ENCODE results near the gene TMEM179B.

The TMEM179B gene

GRCh38 chr11:62788991-62789390 is 1.8 kb downstream of the TMEM179B start:
- H3K9me3 ChIP-seq (ENCODE audit: control insufficient read depth in 5 of 5, low read length in 5 of 5), result no peaks in the 10 kb centered on the region
- H3K27me3 ChIP-seq (ENCODE audit: control insufficient read depth in 5 of 5, insufficient read depth in 4 of 5, low read length in 5 of 5), result no peaks in the 10 kb centered on the region
- peaks cover 16 to 56% (median 46%) of the 10 kb centered on the region in 5 donors for H3K4me1 ChIP-seq (ENCODE audit: control insufficient read depth in 5 of 5, insufficient read depth in 5 of 5, low read length in 5 of 5)
- H3K4me3 ChIP-seq (ENCODE audit: low read depth in 1 of 5, low read length in 5 of 5), result peak overlapping the region in 1 of 5 donors; percentile 16
- H3K9ac ChIP-seq (ENCODE audit: low read length in 5 of 5), result no peak overlapping the region
- peaks cover 0 to 34% (median 18%) of the 10 kb centered on the region in 5 donors for H3K36me3 ChIP-seq (ENCODE audit: control insufficient read depth in 5 of 5, insufficient read depth in 5 of 5, low read length in 5 of 5)
- H3K27ac ChIP-seq (ENCODE audit: low read depth, low read length), result no peak overlapping the region

- Histone ChIP-seq H3K9ac (ENCODE audit: low read length in 5 of 5) (peak overlapping the region in 1 of 5 donors; percentile 26), H3K27me3 (ENCODE audit: control insufficient read depth in 5 of 5, insufficient read depth in 4 of 5, low read length in 5 of 5) (no peaks in the 10 kb centered on the region), H3K36me3 (ENCODE audit: control insufficient read depth in 5 of 5, insufficient read depth in 5 of 5, low read length in 5 of 5) (peaks cover 4 to 39% (median 23%) of the 10 kb centered on the region in 5 donors), H3K9me3 (ENCODE audit: control insufficient read depth in 5 of 5, low read length in 5 of 5) (no peaks in the 10 kb centered on the region), H3K4me1 (ENCODE audit: control insufficient read depth in 5 of 5, insufficient read depth in 5 of 5, low read length in 5 of 5) (peaks cover 16 to 56% (median 46%) of the 10 kb centered on the region in 5 donors), H3K27ac (ENCODE audit: low read depth, low read length) (no peak overlapping the region), H3K4me3 (ENCODE audit: low read depth in 1 of 5, low read length in 5 of 5) (no peak overlapping the region)
Observed at GRCh38 chr11:62789576-62789975, 2.4 kb downstream of the TMEM179B start.

GRCh38 chr11:62791501-62792201 is 4.4 kb downstream of the TMEM179B start, which contains the start of gene TMEM223:
TSS of gene TMEM223 (minus strand) at chr11:62792006. CDS start at chr11:62791994, 12 bp downstream.
- Histone ChIP-seq H3K27ac (ENCODE audit: low read depth, low read length) (peak within 1 kb of the TSS; percentile 81), H3K27me3 (ENCODE audit: control insufficient read depth in 5 of 5, insufficient read depth in 4 of 5, low read length in 5 of 5) (no peaks in the 10 kb centered on the region), H3K36me3 (ENCODE audit: control insufficient read depth in 5 of 5, insufficient read depth in 5 of 5, low read length in 5 of 5) (peaks cover 7 to 60% (median 42%) of the 10 kb centered on the region in 5 donors), H3K9ac (ENCODE audit: low read length in 5 of 5) (peak within 1 kb of the TSS; percentile 10 to 83 (median 81)), H3K9me3 (ENCODE audit: control insufficient read depth in 5 of 5, low read length in 5 of 5) (no peaks in the 10 kb centered on the region), H3K4me1 (ENCODE audit: control insufficient read depth in 5 of 5, insufficient read depth in 5 of 5, low read length in 5 of 5) (peaks cover 11 to 47% (median 38%) of the 10 kb centered on the region in 5 donors), H3K4me3 (ENCODE audit: low read depth in 1 of 5, low read length in 5 of 5) (peak within 1 kb of the TSS; percentile 60 to 96 (median 94))

- Histone ChIP-seq H3K9ac (ENCODE audit: low read length in 5 of 5) (peak overlapping the region in 4 of 5 donors; percentile 10 to 81 (median 60)), H3K4me3 (ENCODE audit: low read depth in 1 of 5, low read length in 5 of 5) (peak overlapping the region; percentile 26 to 96 (median 94)), H3K4me1 (ENCODE audit: control insufficient read depth in 5 of 5, insufficient read depth in 5 of 5, low read length in 5 of 5) (peaks cover 11 to 47% (median 38%) of the 10 kb centered on the region in 5 donors)
Observed at GRCh38 chr11:62792202-62792575, 5.0 kb downstream of the TMEM179B start.

GRCh38 chr11:62794201-62794775 is 7.1 kb downstream of the TMEM179B start:
- Histone ChIP-seq H3K27ac (ENCODE audit: low read depth, low read length) (no peak overlapping the region), H3K4me1 (ENCODE audit: control insufficient read depth in 5 of 5, insufficient read depth in 5 of 5, low read length in 5 of 5) (peaks cover 6 to 30% (median 22%) of the 10 kb centered on the region in 5 donors), H3K36me3 (ENCODE audit: control insufficient read depth in 5 of 5, insufficient read depth in 5 of 5, low read length in 5 of 5) (peaks cover 10 to 81% (median 61%) of the 10 kb centered on the region in 5 donors), H3K4me3 (ENCODE audit: low read depth in 1 of 5, low read length in 5 of 5) (no peak overlapping the region), H3K9ac (ENCODE audit: low read length in 5 of 5) (no peak overlapping the region), H3K9me3 (ENCODE audit: control insufficient read depth in 5 of 5, low read length in 5 of 5) (no peaks in the 10 kb centered on the region), H3K27me3 (ENCODE audit: control insufficient read depth in 5 of 5, insufficient read depth in 4 of 5, low read length in 5 of 5) (no peaks in the 10 kb centered on the region)

More at GRCh38 chr11:62792202-62792575, 5.0 kb downstream of the TMEM179B start:
- no peaks in the 10 kb centered on the region for H3K27me3 ChIP-seq (ENCODE audit: control insufficient read depth in 5 of 5, insufficient read depth in 4 of 5, low read length in 5 of 5)
- H3K9me3 ChIP-seq (ENCODE audit: control insufficient read depth in 5 of 5, low read length in 5 of 5), result no peaks in the 10 kb centered on the region
- H3K36me3 ChIP-seq (ENCODE audit: control insufficient read depth in 5 of 5, insufficient read depth in 5 of 5, low read length in 5 of 5), result peaks cover 7 to 66% (median 45%) of the 10 kb centered on the region in 5 donors
- H3K27ac ChIP-seq (ENCODE audit: low read depth, low read length), result peak overlapping the region; percentile 81

- Histone ChIP-seq H3K4me3 (ENCODE audit: low read depth in 1 of 5, low read length in 5 of 5) (no peak overlapping the region), H3K4me1 (ENCODE audit: control insufficient read depth in 5 of 5, insufficient read depth in 5 of 5, low read length in 5 of 5) (peaks cover 3 to 13% (median 11%) of the 10 kb centered on the region in 5 donors), H3K27ac (ENCODE audit: low read depth, low read length) (no peak overlapping the region), H3K9me3 (ENCODE audit: control insufficient read depth in 5 of 5, low read length in 5 of 5) (no peaks in the 10 kb centered on the region), H3K9ac (ENCODE audit: low read length in 5 of 5) (no peak overlapping the region), H3K36me3 (ENCODE audit: control insufficient read depth in 5 of 5, insufficient read depth in 5 of 5, low read length in 5 of 5) (peaks cover 12 to 89% (median 79%) of the 10 kb centered on the region in 5 donors), H3K27me3 (ENCODE audit: control insufficient read depth in 5 of 5, insufficient read depth in 4 of 5, low read length in 5 of 5) (no peaks in the 10 kb centered on the region)
Observed at GRCh38 chr11:62796281-62796680, 9.1 kb downstream of the TMEM179B start.

GRCh38 chr11:62799486-62799885 is 12.3 kb downstream of the TMEM179B start:
- Histone ChIP-seq H3K4me1 (ENCODE audit: control insufficient read depth in 5 of 5, insufficient read depth in 5 of 5, low read length in 5 of 5) (peaks cover 3 to 13% (median 12%) of the 10 kb centered on the region in 5 donors), H3K9me3 (ENCODE audit: control insufficient read depth in 5 of 5, low read length in 5 of 5) (no peaks in the 10 kb centered on the region), H3K27ac (ENCODE audit: low read depth, low read length) (no peak overlapping the region), H3K9ac (ENCODE audit: low read length in 5 of 5) (no peak overlapping the region), H3K36me3 (ENCODE audit: control insufficient read depth in 5 of 5, insufficient read depth in 5 of 5, low read length in 5 of 5) (peaks cover 11 to 91% (median 83%) of the 10 kb centered on the region in 5 donors), H3K4me3 (ENCODE audit: low read depth in 1 of 5, low read length in 5 of 5) (no peak overlapping the region), H3K27me3 (ENCODE audit: control insufficient read depth in 5 of 5, insufficient read depth in 4 of 5, low read length in 5 of 5) (no peaks in the 10 kb centered on the region)

- no peak overlapping the region for H3K4me3 ChIP-seq (ENCODE audit: low read depth in 1 of 5, low read length in 5 of 5)
- H3K9me3 ChIP-seq (ENCODE audit: control insufficient read depth in 5 of 5, low read length in 5 of 5), result no peaks in the 10 kb centered on the region
- no peak overlapping the region for H3K27ac ChIP-seq (ENCODE audit: low read depth, low read length)
- no peaks in the 10 kb centered on the region for H3K27me3 ChIP-seq (ENCODE audit: control insufficient read depth in 5 of 5, insufficient read depth in 4 of 5, low read length in 5 of 5)
- no peak overlapping the region for H3K9ac ChIP-seq (ENCODE audit: low read length in 5 of 5)
- peaks cover 3 to 23% (median 22%) of the 10 kb centered on the region in 5 donors for H3K4me1 ChIP-seq (ENCODE audit: control insufficient read depth in 5 of 5, insufficient read depth in 5 of 5, low read length in 5 of 5)
- H3K36me3 ChIP-seq (ENCODE audit: control insufficient read depth in 5 of 5, insufficient read depth in 5 of 5, low read length in 5 of 5), result peaks cover 6 to 75% (median 68%) of the 10 kb centered on the region in 5 donors
Observed at GRCh38 chr11:62801071-62801470, 13.9 kb downstream of the TMEM179B start.

- H3K27ac ChIP-seq (ENCODE audit: low read depth, low read length), result peak overlapping the region; percentile 77
- peaks cover 3 to 31% (median 24%) of the 10 kb centered on the region in 5 donors for H3K4me1 ChIP-seq (ENCODE audit: control insufficient read depth in 5 of 5, insufficient read depth in 5 of 5, low read length in 5 of 5)
- peak overlapping the region; percentile 30 to 98 (median 93) for H3K9ac ChIP-seq (ENCODE audit: low read length in 5 of 5)
- peaks cover 4 to 48% (median 43%) of the 10 kb centered on the region in 5 donors for H3K36me3 ChIP-seq (ENCODE audit: control insufficient read depth in 5 of 5, insufficient read depth in 5 of 5, low read length in 5 of 5)
- no peaks in the 10 kb centered on the region for H3K9me3 ChIP-seq (ENCODE audit: control insufficient read depth in 5 of 5, low read length in 5 of 5)
- peak overlapping the region; percentile 89 to 94 (median 92) for H3K4me3 ChIP-seq (ENCODE audit: low read depth in 1 of 5, low read length in 5 of 5)
- no peaks in the 10 kb centered on the region for H3K27me3 ChIP-seq (ENCODE audit: control insufficient read depth in 5 of 5, insufficient read depth in 4 of 5, low read length in 5 of 5)
Observed at GRCh38 chr11:62804310-62805075, 17.3 kb downstream of the TMEM179B start.

Data from subcutaneous abdominal adipose tissue (tissue), 5 donors.